HCT116 (cell line): ENCODE measurements around the gene TFCP2L1. TPM values are rescaled to one million over a fixed set of nuclear protein-coding genes. Genes with fewer than 3 reads are reported as not detected.

Experiments
- ATAC-seq: fragments of 200-7000 bp; cut with Tn5 transposase; 2 replicates; pipeline ENCODE4 v1.9.1; 2020; ENCODE audit warnings: mild to moderate bottlenecking, moderate library complexity
- BruUV-seq: library from RNA; stranded (reverse); fragments of 400-500 nt; replicated peaks from 2 replicates; lab custom pipeline; 2021; lab: Mats Ljungman, UMichigan
- CTCF ChIA-PET: fragments of 300-600 bp; sonication (Branson Sonifier 250); formaldehyde crosslinking; loops from one replicate; lab custom pipeline; 2021; ENCODE audit warnings: antibody characterized with exemption; lab: Charles Lee
- POLR2A ChIA-PET: fragments of 300-600, 350-600 bp; sonication (Branson Sonifier 250); formaldehyde crosslinking; loops from one replicate; lab custom pipeline; 2021; ENCODE audit warnings: antibody characterized with exemption; lab: Charles Lee
- RAD21 ChIA-PET, 2 experiments: fragments of 300-600 bp; sonication (Branson Sonifier 250); formaldehyde crosslinking; loops; one replicate each; lab custom pipeline; 2023; ENCODE audit warnings: low total read pairs in 2 of 2; ENCODE audit not compliant: uncharacterized antibody in 2 of 2, unreplicated experiment in 2 of 2, low non-redundant PET in 1 of 2; lab: Charles Lee
- DNase-seq: peaks from one replicate; pipeline ENCODE4 v3.0.0-alpha.2; 2010; ENCODE audit warnings: low read depth, low spot score
- H2AFZ ChIP-seq: fragments of 200-600 bp; shearing (Covaris generic), sonication (generic); 2 replicates; pipeline ENCODE4 v1.6.1; 2017; ENCODE audit warnings: low read depth, mixed run types, mixed read lengths, antibody characterized with exemption, low read length; ENCODE audit not compliant: poor library complexity, severe bottlenecking
- H3K27ac ChIP-seq: 2 replicates; pipeline ENCODE4 v1.5.1; 2012; ENCODE audit warnings: low read depth, low read length
- H3K27me3 ChIP-seq: fragments of 200-600 bp; sonication (generic); 2 replicates; pipeline ENCODE4 v1.6.1; 2016; ENCODE audit warnings: mixed run types, low read length, mixed read lengths; ENCODE audit not compliant: insufficient read depth
- H3K36me3 ChIP-seq, 2 experiments: fragments of 200-500 bp in 1 of 2; fragments of 200-600 bp in 1 of 2; sonication (Bioruptor generic) in 1 of 2; sonication (generic) in 1 of 2; 2 replicates each; pipeline versions ENCODE4 v1.5.1 to v1.6.1; 2014 to 2016; ENCODE audit warnings: low read length in 2 of 2, inconsistent platforms in 1 of 2, mixed read lengths in 1 of 2, mixed run types in 1 of 2; ENCODE audit not compliant: insufficient read depth in 2 of 2, control insufficient read depth in 1 of 2
- H3K4me1 ChIP-seq, 2 experiments: fragments of 200-600 bp in 1 of 2; sonication (generic) in 1 of 2; 2 replicates each; pipeline versions ENCODE4 v1.5.1 to v1.6.1; 2012 to 2017; ENCODE audit warnings: low read length in 2 of 2, inconsistent platforms in 1 of 2, mild to moderate bottlenecking in 1 of 2, mixed read lengths in 1 of 2, mixed run types in 1 of 2, moderate library complexity in 1 of 2; ENCODE audit not compliant: insufficient read depth in 2 of 2, control insufficient read depth in 1 of 2
- H3K4me2 ChIP-seq: fragments of 200-600 bp; sonication (generic); 2 replicates; pipeline ENCODE4 v1.6.1; 2017; ENCODE audit warnings: mixed run types, low read length, mixed read lengths
- H3K4me3 ChIP-seq, 2 experiments: fragments of 200-600 bp in 1 of 2; sonication (generic) in 1 of 2; replicated peaks in 1 of 2; 2 replicates each; pipeline ENCODE4 v1.5.1; 2011 to 2016; ENCODE audit warnings: low read length in 2 of 2, control low read depth in 1 of 2, low read depth in 1 of 2, mild to moderate bottlenecking in 1 of 2, mixed read lengths in 1 of 2, mixed run types in 1 of 2
- H3K79me2 ChIP-seq: fragments of 200-600 bp; sonication (generic); 2 replicates; pipeline ENCODE4 v1.6.1; 2017; ENCODE audit warnings: mild to moderate bottlenecking, mixed run types, low read length, moderate library complexity, mixed read lengths; ENCODE audit not compliant: insufficient read depth
- H3K9ac ChIP-seq: fragments of 200-600 bp; sonication (generic); 2 replicates; pipeline ENCODE4 v1.6.1; 2016; ENCODE audit warnings: low read length, mixed read lengths
- H3K9me2 ChIP-seq: fragments of 200-600 bp; sonication (generic), shearing (Covaris generic); 2 replicates; pipeline ENCODE4 v1.6.1; 2017; ENCODE audit warnings: mixed run types, mild to moderate bottlenecking, moderate library complexity; ENCODE audit not compliant: insufficient read depth
- H3K9me3 ChIP-seq, 2 experiments: fragments of 200-500 bp in 1 of 2; fragments of 200-600 bp in 1 of 2; sonication (Bioruptor generic) in 1 of 2; sonication (generic) in 1 of 2; 2 replicates each; pipeline ENCODE4 v1.6.1; 2014 to 2017; ENCODE audit warnings: low read length in 2 of 2, mixed read lengths in 2 of 2, inconsistent platforms in 1 of 2, low read depth in 1 of 2, mild to moderate bottlenecking in 1 of 2, mixed run types in 1 of 2, moderate library complexity in 1 of 2; ENCODE audit not compliant: control insufficient read depth in 1 of 2, insufficient read depth in 1 of 2
- H4K20me1 ChIP-seq: fragments of 200-600 bp; sonication (generic), shearing (Covaris generic); 2 replicates; pipeline ENCODE4 v1.6.1; 2017; ENCODE audit warnings: mixed run types, mild to moderate bottlenecking, moderate library complexity; ENCODE audit not compliant: insufficient read depth
- ELF1 ChIP-seq: IDR thresholded peaks from 2 replicates; pipeline ENCODE4 v1.6.1; 2012; ENCODE audit warnings: low read depth, borderline replicate concordance
- EZH2 ChIP-seq: fragments of 200-600 bp; sonication (generic); IDR thresholded peaks from 2 replicates; pipeline ENCODE4 v1.6.1; 2017; ENCODE audit warnings: antibody characterized with exemption, mixed run types
- EZH2phosphoT487 ChIP-seq: fragments of 200-600 bp; IDR thresholded peaks from 2 replicates; pipeline ENCODE4 v1.6.1; 2018; ENCODE audit warnings: antibody characterized with exemption, borderline replicate concordance
- FOSL1 ChIP-seq: IDR thresholded peaks from 2 replicates; pipeline ENCODE4 v1.6.1; 2012; ENCODE audit warnings: low read depth
- JUND ChIP-seq: IDR thresholded peaks from 2 replicates; pipeline ENCODE4 v1.6.1; 2012
- POLR2A ChIP-seq: IDR thresholded peaks from 2 replicates; pipeline ENCODE4 v1.7.0; 2011; ENCODE audit warnings: borderline replicate concordance; ENCODE audit not compliant: insufficient read depth, insufficient read length; ENCODE audit errors: extremely low read depth
- RAD21 ChIP-seq: IDR thresholded peaks from 2 replicates; pipeline ENCODE4 v1.6.1; 2012; ENCODE audit warnings: low read depth, mild to moderate bottlenecking
- REST ChIP-seq: IDR thresholded peaks from 2 replicates; pipeline ENCODE4 v1.6.1; 2012; ENCODE audit warnings: low read depth
- SP1 ChIP-seq: IDR thresholded peaks from 2 replicates; pipeline ENCODE4 v1.6.1; 2012; ENCODE audit warnings: low read depth
- SRF ChIP-seq: IDR thresholded peaks from 2 replicates; pipeline ENCODE4 v1.6.1; 2012; ENCODE audit warnings: low read depth
- YY1 ChIP-seq: IDR thresholded peaks from 2 replicates; pipeline ENCODE4 v1.6.1; 2011; ENCODE audit warnings: low read length, low read depth, moderate library complexity, mild to moderate bottlenecking; ENCODE audit not compliant: insufficient replicate concordance; ENCODE audit errors: extremely low read depth
- ZNF274 ChIP-seq: fragments of 200-500 bp; sonication (Bioruptor generic); IDR thresholded peaks from 2 replicates; pipeline ENCODE4 v1.6.1; 2014; ENCODE audit warnings: mild to moderate bottlenecking, low read depth, low read length, inconsistent platforms
- intact Hi-C: fragments of 100-400 bp; cut with micrococcal nuclease; formaldehyde crosslinking; loops from 2 replicates; pipeline ENCODE4 v1.10.0; 2022
- total RNA-seq: library from RNA; stranded (reverse); gene quantifications from one replicate; pipeline ENCODE4 v1.2.1, GENCODE V29; 2021; ENCODE audit not compliant: unreplicated experiment
- TF ChIP-seq, protein P1 (sequence below): IDR thresholded peaks from 2 replicates; pipeline ENCODE4 v1.6.1; 2012

Gene TFCP2L1
- total RNA-seq, 1 experiment from 2014 or later = 8.4 TPM

GRCh38 chr2:121200419-121201315, 84.3 kb downstream of the TFCP2L1 start:
- Histone ChIP-seq H3K9me2 (no peaks in the 10 kb centered on the region), H3K36me3 (no peaks in the 10 kb centered on the region), H3K9ac (no peak overlapping the region), H3K27me3 (no peaks in the 10 kb centered on the region), H2AFZ (no peak overlapping the region), H3K27ac (no peak overlapping the region), H3K4me3 (no peak overlapping the region), H3K9me3 (no peaks in the 10 kb centered on the region), H4K20me1 (no peaks in the 10 kb centered on the region), H3K4me2 (no peak overlapping the region), H3K79me2 (no peaks in the 10 kb centered on the region), H3K4me1 (peaks cover 0 to 14% of the 10 kb centered on the region in 2 experiments; a peak in 2 of 4 replicates)
- intact Hi-C loops = no loop called here
- ATAC-seq = no peak
- TF ChIP-seq SRF (no peak), ZNF274 (no peak), EZH2phosphoT487 (no peak), RAD21 (no peak), EZH2 (no peak), FOSL1 (no peak), POLR2A (no peak), REST (no peak), ELF1 (no peak), JUND (no peak), SP1 (no peak), YY1 (no peak)
- TF ChIP-seq, protein P1, sequence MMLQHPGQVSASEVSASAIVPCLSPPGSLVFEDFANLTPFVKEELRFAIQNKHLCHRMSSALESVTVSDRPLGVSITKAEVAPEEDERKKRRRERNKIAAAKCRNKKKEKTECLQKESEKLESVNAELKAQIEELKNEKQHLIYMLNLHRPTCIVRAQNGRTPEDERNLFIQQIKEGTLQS = no peak
- ChIA-PET CTCF (no interaction called here), POLR2A (no interaction called here), RAD21 (no interaction called here)
- no peak for DNase-seq
- no TSS peak for BruUV-seq
